Natural killer cell treated with Interleukin-12 subunit alpha and Interleukin-12 subunit beta and Interleukin-15 and Interleukin-18, amount 100 ng/mL, for 72 hours (primary cell): ENCODE data around the gene BTBD9. TPM values are rescaled to one million over a fixed set of nuclear protein-coding genes. Genes with fewer than 3 reads are reported as not detected.

Source experiments
- ATAC-seq, 2 donors: fragments of 150-1000 bp; cut with Tn5 transposase in 1 of 2; sonication (Bioruptor Pico), chemical (Tn5 transposase) in 1 of 2; 2 replicates each; pipeline ENCODE4 v1.10.0; 2021
- DNase-seq: peaks from one replicate; pipeline ENCODE4 v3.0.0; 2022; ENCODE audit warnings: low spot score
- H3K27ac Mint-ChIP-seq, 2 donors: 1 replicate in 1 of 2; 2 replicates in 1 of 2; pipeline ENCODE4 v1.8.0; 2022; ENCODE audit warnings: mixed read lengths in 2 of 2, mild to moderate bottlenecking in 1 of 2, moderate library complexity in 1 of 2
- H3K27me3 Mint-ChIP-seq, 2 donors: 1 replicate in 1 of 2; 2 replicates in 1 of 2; pipeline ENCODE4 v1.8.0; 2022; ENCODE audit warnings: mixed read lengths in 2 of 2
- H3K36me3 Mint-ChIP-seq: one replicate; pipeline ENCODE4 v1.8.0; 2022; ENCODE audit warnings: mixed read lengths
- H3K4me1 Mint-ChIP-seq, 2 donors: 1 replicate in 1 of 2; 2 replicates in 1 of 2; pipeline ENCODE4 v1.8.0; 2022; ENCODE audit warnings: low read depth in 2 of 2, mixed read lengths in 2 of 2, mild to moderate bottlenecking in 1 of 2
- H3K4me3 Mint-ChIP-seq: one replicate; pipeline ENCODE4 v1.8.0; 2022; ENCODE audit warnings: mixed read lengths
- H3K9me3 Mint-ChIP-seq: 2 replicates; pipeline ENCODE4 v1.8.0; 2022; ENCODE audit warnings: mixed read lengths
- total RNA-seq, 2 donors: library from RNA; stranded (reverse); gene quantifications; one replicate each; pipeline ENCODE4 v1.2.3, GENCODE V29; 2022

Gene BTBD9
- total RNA-seq, 2 donors from 2014 or later = 27.7 to 34.2 TPM

DNA sequence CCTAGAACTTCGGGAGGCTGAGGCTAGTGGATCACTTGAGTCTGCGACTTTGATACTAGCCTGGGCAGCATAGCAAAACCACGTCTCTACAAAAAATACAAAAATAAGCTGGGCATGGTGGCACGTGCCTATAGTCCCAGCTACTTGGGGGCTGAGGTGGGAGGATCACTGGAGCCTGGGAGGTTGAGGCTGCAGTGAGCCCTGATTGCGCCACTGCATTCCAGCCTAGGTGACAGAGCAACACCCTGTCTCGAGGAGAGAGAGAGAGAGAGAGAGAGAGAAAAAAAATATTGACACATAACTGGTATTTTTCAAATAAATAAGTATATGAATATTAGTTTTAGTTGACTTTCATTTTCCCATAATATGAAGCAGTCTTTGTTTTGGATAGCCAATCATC lies 222.2 kb downstream of the BTBD9 start:
- ATAC-seq = no peak
- Mint-ChIP-seq H3K27me3 (no peaks in the 10 kb centered on the region), H3K36me3 (no peaks in the 10 kb centered on the region), H3K4me1 (peaks cover 0 to 2% of the 10 kb centered on the region in 2 donors), H3K9me3 (no peaks in the 10 kb centered on the region), H3K4me3 (no peak overlapping the region), H3K27ac (no peak overlapping the region)
- no peak for DNase-seq

- DNase-seq (no peak), ATAC-seq (no peak)
- Mint-ChIP-seq H3K4me3 (no peak overlapping the region), H3K27me3 (no peaks in the 10 kb centered on the region), H3K4me1 (peaks cover 0 to 2% of the 10 kb centered on the region in 2 donors), H3K27ac (no peak overlapping the region), H3K9me3 (no peaks in the 10 kb centered on the region), H3K36me3 (no peaks in the 10 kb centered on the region)
These were observed 224.3 kb downstream of the BTBD9 start for GRCh38 chr6:38415231-38416005.

DNA sequence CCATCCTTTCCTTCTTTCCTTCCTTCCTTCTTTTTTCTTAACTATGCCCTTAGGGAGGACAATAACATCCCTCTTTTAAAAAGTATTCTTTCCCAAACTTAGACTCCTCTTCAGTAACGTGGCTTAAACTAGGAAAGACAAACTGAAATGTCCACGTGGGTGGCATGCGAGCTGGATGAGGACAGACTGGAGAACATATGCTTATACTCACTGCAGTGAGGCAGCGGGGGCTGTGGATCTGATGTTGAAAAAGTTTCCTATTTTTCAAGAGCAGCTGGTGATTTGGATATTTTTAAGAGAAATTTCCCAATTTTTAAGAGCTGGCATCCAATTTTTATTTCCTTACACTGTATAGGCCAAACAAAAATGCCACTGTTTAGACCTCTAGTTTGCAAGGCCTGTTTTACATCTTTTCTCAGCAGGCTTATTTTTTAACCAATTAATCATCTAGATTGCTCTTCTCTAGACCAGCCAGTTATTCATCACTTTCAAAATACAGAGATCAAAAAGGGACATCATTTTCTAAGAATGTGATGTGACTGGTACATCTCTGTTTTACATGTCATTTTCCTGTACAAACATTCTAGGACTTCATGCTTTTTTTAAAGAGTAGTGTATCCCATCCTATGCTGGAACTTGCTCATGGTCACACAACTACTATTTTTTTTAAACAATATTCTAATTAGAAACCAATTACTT lies 226.5 kb downstream of the BTBD9 start:
- no peaks in the 10 kb centered on the region for H3K36me3 Mint-ChIP-seq
- H3K27me3 Mint-ChIP-seq = no peaks in the 10 kb centered on the region
- H3K4me1 Mint-ChIP-seq = peaks cover 0 to 2% of the 10 kb centered on the region in 2 donors
- no peak overlapping the region for H3K4me3 Mint-ChIP-seq
- ATAC-seq (no peak), DNase-seq (no peak)
- H3K9me3 Mint-ChIP-seq = no peaks in the 10 kb centered on the region
- no peak overlapping the region for H3K27ac Mint-ChIP-seq

GRCh38 chr6:38407192-38407591 lies 232.5 kb downstream of the BTBD9 start:
- no peaks in the 10 kb centered on the region for H3K27me3 Mint-ChIP-seq
- no peak for ATAC-seq
- H3K36me3 Mint-ChIP-seq = no peaks in the 10 kb centered on the region
- no peak overlapping the region for H3K27ac Mint-ChIP-seq
- no peak for DNase-seq
- no peak overlapping the region for H3K4me3 Mint-ChIP-seq
- H3K4me1 Mint-ChIP-seq = peaks cover 8 to 17% of the 10 kb centered on the region in 2 donors
- H3K9me3 Mint-ChIP-seq = no peaks in the 10 kb centered on the region

GRCh38 chr6:38406096-38406495 lies 233.6 kb downstream of the BTBD9 start:
- Mint-ChIP-seq H3K36me3 (no peaks in the 10 kb centered on the region), H3K27me3 (no peaks in the 10 kb centered on the region), H3K9me3 (no peaks in the 10 kb centered on the region), H3K4me3 (no peak overlapping the region), H3K27ac (no peak overlapping the region), H3K4me1 (peaks cover 8 to 17% of the 10 kb centered on the region in 2 donors)
- ATAC-seq = no peak
- no peak for DNase-seq

GRCh38 chr6:38404900-38405556 lies 234.7 kb downstream of the BTBD9 start:
- DNase-seq (no peak), ATAC-seq (no peak)
- no peaks in the 10 kb centered on the region for H3K36me3 Mint-ChIP-seq
- H3K27me3 Mint-ChIP-seq = no peaks in the 10 kb centered on the region
- no peak overlapping the region for H3K27ac Mint-ChIP-seq
- H3K4me3 Mint-ChIP-seq = no peak overlapping the region
- H3K9me3 Mint-ChIP-seq = no peaks in the 10 kb centered on the region
- peaks cover 8 to 17% of the 10 kb centered on the region in 2 donors for H3K4me1 Mint-ChIP-seq

GRCh38 chr6:38404355-38404754 lies 235.4 kb downstream of the BTBD9 start:
- Mint-ChIP-seq H3K4me1 (peaks cover 8 to 17% of the 10 kb centered on the region in 2 donors), H3K36me3 (no peaks in the 10 kb centered on the region), H3K9me3 (no peaks in the 10 kb centered on the region), H3K27me3 (no peaks in the 10 kb centered on the region), H3K4me3 (no peak overlapping the region), H3K27ac (no peak overlapping the region)
- no peak for DNase-seq
- ATAC-seq = no peak

DNA sequence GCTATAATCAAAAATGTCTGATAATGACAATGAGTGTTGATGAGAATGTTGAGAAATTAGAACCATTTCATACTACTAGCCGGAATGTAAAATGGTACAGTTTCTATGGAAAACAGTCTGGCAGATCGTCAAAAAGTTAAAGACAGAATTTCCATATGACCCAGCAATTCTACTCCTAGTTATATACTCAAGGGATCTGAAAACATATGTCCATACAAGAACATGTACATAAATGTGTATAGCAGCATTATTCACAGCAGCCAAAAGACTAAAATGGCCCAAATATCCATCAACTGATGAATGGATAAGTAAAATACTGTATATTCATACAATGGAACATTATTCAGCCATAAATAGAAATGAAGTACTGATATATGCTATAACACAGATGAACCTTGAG lies 236.2 kb downstream of the BTBD9 start:
- H3K4me3 Mint-ChIP-seq = no peak overlapping the region
- no peaks in the 10 kb centered on the region for H3K9me3 Mint-ChIP-seq
- peaks cover 8 to 17% of the 10 kb centered on the region in 2 donors for H3K4me1 Mint-ChIP-seq
- DNase-seq (no peak), ATAC-seq (no peak)
- H3K36me3 Mint-ChIP-seq = no peaks in the 10 kb centered on the region
- H3K27ac Mint-ChIP-seq = no peak overlapping the region
- H3K27me3 Mint-ChIP-seq = no peaks in the 10 kb centered on the region

GRCh38 chr6:38400764-38401163 lies 239.0 kb downstream of the BTBD9 start:
- Mint-ChIP-seq H3K27ac (no peak overlapping the region), H3K27me3 (no peaks in the 10 kb centered on the region), H3K4me3 (no peak overlapping the region), H3K9me3 (no peaks in the 10 kb centered on the region), H3K4me1 (peaks cover 8 to 17% of the 10 kb centered on the region in 2 donors), H3K36me3 (no peaks in the 10 kb centered on the region)
- DNase-seq (no peak), ATAC-seq (no peak)

DNA sequence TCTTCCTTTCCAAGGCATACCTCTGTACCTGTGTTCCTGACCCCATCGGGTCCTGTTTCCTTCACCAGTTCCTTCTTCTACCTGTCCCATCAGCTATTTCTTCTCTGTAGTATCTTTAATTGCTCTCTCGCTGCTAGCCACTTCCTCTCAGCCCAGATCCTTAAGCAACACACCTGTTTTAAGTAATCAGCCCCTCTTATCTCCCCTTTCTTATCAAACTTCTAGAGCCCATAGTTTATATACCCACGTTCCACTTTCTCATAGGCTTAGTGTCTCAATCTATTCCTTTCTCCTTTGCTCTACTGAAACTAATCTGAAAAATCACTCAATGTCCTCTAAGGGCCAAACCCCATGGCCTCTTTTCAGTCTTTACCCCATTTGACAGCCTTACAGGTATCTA lies 239.6 kb downstream of the BTBD9 start:
- no peak for DNase-seq
- ATAC-seq = no peak
- Mint-ChIP-seq H3K4me3 (no peak overlapping the region), H3K36me3 (no peaks in the 10 kb centered on the region), H3K27ac (no peak overlapping the region), H3K4me1 (peaks cover 8 to 16% of the 10 kb centered on the region in 2 donors), H3K27me3 (no peaks in the 10 kb centered on the region), H3K9me3 (no peaks in the 10 kb centered on the region)

DNA sequence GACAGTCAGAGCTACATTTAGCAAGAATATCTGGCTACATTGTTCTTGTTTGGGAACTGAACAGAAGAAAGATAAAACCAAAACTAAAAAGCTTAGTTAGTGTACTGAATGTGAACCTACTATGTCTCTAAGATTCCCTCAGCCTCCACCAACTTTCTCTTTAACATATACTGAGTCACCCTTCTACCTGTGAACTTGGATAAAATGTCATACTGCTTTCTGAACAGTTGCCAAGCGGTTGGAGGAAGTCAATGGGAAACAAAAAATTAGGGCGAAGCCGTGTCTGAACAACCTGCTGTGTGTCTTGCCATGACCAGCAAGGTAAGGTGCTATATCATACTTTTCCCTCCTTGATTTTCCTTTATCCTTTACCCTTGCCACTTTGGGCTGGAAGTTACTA lies 243.5 kb downstream of the BTBD9 start:
- H3K4me3 Mint-ChIP-seq = no peak overlapping the region
- ATAC-seq = no peak

DNA sequence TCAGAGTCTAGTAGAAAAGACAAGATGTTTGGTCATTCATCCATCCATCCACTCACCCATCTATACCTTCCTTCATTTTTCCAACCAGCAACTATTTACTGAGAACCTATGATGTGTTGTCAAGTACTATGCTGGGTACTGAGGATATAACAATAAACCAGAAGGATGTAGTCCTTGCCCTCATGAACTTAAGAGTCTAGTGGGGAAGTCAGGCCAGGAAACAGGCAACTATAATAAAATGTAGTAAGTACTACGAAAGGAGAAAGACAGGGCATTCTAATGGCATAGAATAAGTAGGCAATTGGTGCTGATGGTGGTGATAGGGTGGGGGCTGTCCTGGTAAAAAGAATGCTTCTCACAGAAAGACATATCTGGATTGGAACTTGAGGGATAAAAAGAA lies 245.7 kb downstream of the BTBD9 start:
- ATAC-seq (no peak), DNase-seq (no peak)
- H3K4me3 Mint-ChIP-seq = no peak overlapping the region
- H3K9me3 Mint-ChIP-seq = no peaks in the 10 kb centered on the region
- H3K36me3 Mint-ChIP-seq = no peaks in the 10 kb centered on the region
- no peak overlapping the region for H3K27ac Mint-ChIP-seq
- H3K4me1 Mint-ChIP-seq = peaks cover 4 to 5% of the 10 kb centered on the region in 2 donors
- no peaks in the 10 kb centered on the region for H3K27me3 Mint-ChIP-seq

More for the DNA sequence above, 243.5 kb downstream of the BTBD9 start:
- H3K9me3 Mint-ChIP-seq = no peaks in the 10 kb centered on the region
- peaks cover 4 to 5% of the 10 kb centered on the region in 2 donors for H3K4me1 Mint-ChIP-seq
- no peaks in the 10 kb centered on the region for H3K27me3 Mint-ChIP-seq
- DNase-seq = no peak
- H3K27ac Mint-ChIP-seq = no peak overlapping the region
- H3K36me3 Mint-ChIP-seq = no peaks in the 10 kb centered on the region

DNA sequence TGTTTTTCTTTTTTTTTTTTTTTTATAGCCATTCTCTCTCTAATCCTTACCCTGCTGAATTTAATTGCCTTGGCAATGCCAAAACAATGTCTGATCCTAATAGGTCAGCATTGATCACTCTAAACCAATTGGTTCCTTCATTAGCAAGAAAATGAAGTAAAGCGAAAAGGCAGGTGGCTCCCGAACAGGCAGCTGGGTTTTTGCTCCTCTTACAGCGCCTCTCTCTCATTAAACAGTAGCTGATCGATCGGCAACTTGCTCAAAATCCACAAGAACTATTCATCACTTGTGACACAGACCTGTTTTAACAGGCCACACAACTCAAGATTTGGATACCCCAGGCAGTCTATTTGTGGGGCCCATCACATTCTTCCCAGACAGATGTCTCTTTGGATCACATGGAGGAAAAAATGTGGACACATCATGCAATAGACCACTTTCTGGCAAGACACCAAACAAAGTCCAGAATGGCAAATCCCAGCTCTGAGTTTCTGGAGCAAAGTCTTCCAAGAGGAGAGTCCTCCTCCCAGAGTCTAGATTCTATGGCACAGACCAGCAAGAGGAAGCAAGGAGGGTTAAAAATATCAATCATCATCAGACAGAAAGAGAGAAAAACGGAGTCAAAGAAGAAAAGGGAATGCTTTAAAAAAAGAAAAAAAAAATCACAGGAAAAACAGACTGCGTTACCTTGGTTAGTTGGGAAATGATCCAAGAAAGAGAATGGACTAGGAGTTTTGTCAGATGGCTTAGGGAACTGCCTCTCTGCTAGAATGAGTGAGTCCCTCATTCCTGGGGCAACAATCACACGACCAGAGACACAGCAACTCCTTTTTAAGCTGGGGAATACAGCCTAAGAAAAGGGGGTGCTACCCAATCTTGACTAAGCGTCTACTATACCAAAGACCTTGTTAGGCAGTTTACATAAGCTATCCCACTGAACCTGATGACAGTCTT lies 247.8 kb downstream of the BTBD9 start:
- no peaks in the 10 kb centered on the region for H3K9me3 Mint-ChIP-seq
- peaks cover 4 to 5% of the 10 kb centered on the region in 2 donors for H3K4me1 Mint-ChIP-seq
- H3K27ac Mint-ChIP-seq = no peak overlapping the region
- no peak overlapping the region for H3K4me3 Mint-ChIP-seq
- DNase-seq (no peak), ATAC-seq (no peak)
- no peaks in the 10 kb centered on the region for H3K36me3 Mint-ChIP-seq
- no peaks in the 10 kb centered on the region for H3K27me3 Mint-ChIP-seq
